HG03108 (cell line): ENCODE measurements around the gene TMEM108.
"Not testable (repeated sequence)": the region's sequence is repeated elsewhere in the genome, so short reads cannot be mapped to it uniquely, and the experiment has no call there.

ENCODE experiments used
- ATAC-seq: cut with Tn5 transposase; IDR thresholded peaks from one replicate; pipeline ENCODE4 v1.9.1; 2021; ENCODE audit warnings: moderate library complexity; ENCODE audit not compliant: unreplicated experiment

Gene TMEM108

DNA sequence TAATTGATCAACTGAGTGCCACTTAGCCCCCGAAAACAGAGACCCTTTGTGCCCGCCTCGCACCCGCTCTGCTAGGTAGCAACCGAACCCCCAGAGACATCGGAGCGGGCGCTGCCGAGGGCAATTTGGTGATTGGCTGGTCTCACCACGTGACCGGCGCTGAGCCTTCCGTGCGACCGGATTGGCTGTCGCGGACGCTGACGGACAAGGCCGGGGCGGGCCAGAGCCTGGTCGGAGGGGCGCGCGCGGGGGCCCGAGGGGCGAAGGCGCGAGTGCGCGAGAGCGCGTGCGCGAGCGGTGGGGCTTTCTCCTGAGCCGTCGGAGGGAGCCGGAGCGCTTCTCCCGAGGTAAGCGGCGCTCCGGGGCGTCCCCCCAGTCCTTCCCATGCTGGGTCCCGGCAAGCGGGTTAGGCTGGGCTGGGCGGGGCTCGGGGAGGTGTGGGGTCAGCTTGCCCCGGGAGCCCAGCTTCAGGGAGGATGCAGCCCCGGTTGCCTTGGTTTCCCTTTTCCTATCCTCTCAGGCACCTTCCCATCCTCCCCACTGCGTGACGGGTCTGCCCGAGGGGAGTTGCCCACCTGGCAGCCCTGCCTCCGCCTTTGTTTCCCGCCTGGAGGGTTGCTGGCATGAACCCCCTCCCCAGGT lies at the start of gene TMEM108:
Gene TMEM108, plus strand, starts transcription at position 303 of the 642 bp plus-strand sequence.
- no peak for ATAC-seq

DNA sequence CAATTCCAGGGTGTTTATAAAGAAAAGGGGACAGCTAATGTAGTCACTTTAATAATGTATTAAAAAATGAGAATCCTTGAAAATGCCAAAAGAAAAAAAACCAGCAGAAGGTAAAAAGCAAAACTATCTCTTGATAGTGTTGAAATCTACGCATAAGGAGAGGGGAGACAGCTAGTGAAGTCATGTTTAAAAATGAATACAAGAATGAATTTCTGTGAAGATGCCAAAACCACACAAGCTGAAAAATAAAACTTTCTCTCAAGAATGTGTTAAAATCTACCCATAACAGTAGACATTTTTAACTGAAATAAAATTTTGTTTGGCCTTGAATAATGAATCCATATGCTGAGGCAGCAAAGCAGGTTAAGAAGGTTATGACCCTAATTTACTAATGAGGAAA lies 42.2 kb upstream of the TMEM108 start:
- ATAC-seq, result no peak

DNA sequence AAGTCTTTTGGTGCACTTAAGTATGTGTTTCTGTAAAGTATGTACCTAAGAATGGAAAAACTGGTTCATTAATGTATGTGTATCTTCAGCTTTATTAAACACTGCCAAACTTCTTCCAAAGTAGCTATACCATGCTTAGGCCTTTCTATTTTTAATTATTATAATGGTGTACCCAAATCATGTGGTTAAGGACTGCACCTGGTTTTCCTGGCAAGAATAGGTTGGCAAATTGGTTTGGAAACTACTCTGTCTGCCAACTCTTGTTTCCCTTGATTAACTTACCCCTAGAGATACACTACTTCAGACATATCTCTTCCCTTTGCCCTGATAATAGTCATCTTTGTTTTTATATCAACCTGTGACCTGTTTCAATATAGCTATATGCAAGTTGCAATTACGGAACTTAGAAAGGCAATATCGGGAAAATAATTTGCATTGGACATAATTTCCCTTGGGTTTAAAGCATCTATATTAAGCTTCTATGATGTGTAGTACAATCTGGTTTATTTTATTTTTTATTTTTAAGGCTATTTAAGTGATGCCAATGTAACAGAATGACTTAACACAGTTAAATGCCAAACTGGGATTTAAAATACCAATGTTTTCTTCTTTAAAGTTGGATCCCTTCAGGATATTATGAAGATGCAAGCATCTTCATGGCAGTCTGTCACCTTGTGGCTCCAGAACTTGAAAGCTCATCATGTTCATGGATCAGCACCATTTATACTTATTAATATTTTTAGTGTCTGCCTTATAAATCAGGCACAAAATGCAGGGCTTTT lies 40.6 kb upstream of the TMEM108 start:
- no peak for ATAC-seq

DNA sequence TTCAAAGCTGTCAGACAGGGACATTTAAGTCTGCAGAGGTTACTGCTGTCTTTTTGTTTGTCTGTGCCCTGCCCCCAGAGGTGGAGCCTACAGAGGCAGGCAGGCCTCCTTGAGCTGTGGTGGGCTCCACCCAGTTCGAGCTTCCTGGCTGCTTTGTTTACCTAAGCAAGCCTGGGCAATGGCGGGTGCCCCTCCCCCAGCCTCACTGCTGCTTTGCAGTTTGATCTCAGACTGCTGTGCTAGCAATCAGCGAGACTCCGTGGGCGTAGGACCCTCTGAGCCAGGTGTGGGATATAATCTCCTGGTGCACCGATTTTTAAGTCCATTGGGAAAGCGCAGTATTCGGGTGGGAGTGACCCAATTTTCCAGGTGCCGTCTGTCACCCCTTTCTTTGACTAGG lies 33.2 kb upstream of the TMEM108 start:
- not testable (repeated sequence) for ATAC-seq

DNA sequence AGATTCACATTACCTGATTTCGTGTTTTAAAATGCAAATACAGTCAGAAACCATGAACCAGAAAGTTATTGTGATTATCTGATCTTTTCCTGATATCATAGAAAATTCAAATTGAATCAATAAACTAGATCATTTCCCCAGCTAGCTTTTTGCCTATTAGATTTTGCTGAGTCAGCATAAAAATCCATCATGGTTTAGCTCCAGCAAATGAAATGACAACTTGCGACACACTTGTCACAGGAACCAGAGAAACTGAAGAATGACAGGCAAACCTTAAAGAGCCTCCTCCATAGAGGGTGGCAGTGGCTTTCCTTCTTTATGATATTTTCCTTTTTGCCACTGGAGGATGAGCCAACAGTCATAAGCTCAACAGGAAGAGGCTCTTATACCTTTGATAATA lies 30.6 kb upstream of the TMEM108 start:
- ATAC-seq, result no peak

DNA sequence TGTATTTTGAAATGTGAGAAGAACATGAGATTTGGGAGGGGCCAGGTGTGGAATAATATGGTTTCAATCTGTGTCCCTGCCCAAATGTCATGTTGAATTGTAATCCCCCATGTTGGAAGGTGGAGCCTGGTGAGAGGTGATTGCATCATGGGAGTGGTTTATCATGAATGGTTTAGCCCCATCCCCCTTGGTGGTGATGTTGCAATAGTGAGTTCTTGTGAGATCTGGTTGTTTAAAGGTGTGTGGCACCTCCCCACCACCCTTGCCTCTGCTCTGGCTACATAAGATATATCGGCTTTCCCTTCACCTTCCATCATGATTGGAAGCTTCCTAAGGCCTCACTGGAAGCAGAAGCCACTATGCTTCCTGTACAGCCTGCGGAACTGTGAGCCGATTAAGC lies 23.9 kb upstream of the TMEM108 start:
- ATAC-seq, result no peak

DNA sequence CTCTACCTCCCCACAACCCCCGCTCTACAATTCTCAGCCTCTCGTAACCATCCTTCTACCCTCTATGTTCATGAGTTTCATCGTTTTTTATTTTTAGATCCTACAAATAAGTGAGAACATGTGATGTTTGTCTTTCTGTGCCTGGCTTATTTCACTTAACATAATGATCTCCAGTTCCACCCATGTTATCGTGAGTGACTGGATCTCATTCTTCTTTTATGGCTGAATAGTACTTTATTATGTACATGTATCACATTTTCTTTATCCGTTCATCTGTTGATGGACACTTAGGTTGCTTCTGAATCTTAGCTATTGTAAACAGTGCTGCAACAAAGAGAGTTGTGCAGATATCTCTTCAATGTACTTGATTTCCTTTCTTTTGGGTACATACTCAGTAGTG lies 22.6 kb upstream of the TMEM108 start:
- ATAC-seq, result not testable (repeated sequence)

DNA sequence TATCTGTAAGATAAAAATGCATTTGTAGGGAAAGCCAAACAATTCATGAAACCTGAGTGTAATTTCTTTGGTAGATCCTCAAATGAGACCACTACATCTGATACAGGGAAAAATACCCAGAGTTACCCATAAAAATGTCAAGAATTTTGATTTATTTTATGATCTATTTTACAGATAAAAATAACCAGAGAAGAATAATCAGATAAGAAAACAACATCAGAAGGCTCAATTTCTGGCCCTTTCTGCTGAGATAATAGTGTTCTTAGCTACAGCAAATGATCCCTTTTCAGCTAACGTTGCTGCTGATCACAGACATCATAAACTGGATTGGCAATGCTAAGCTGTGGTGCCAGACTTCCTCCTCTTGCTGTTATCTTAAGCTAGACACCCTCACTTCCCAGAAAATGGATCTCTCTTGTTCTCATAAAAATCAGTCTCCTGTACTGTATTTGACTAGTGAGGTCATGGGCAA lies 21.3 kb upstream of the TMEM108 start:
- ATAC-seq, result no peak

DNA sequence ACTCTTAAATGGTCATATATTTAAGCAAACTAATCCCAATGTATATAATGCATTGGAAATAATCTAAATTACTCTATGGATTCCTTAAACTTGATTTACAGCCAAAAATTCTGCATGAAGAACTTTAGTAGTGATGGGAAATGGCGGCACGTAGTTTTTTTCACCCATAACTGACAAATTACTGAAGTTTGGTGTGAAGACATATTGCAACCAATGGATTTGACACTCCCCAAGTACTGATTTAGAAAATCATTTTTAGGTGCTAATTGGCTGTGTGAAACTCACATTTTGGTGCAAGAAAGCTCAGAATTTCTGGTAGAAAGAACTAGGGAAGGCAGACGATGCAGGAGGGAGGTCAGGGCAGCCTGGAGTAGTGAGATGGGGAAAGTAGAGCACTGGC lies 19.3 kb upstream of the TMEM108 start:
- no peak for ATAC-seq

DNA sequence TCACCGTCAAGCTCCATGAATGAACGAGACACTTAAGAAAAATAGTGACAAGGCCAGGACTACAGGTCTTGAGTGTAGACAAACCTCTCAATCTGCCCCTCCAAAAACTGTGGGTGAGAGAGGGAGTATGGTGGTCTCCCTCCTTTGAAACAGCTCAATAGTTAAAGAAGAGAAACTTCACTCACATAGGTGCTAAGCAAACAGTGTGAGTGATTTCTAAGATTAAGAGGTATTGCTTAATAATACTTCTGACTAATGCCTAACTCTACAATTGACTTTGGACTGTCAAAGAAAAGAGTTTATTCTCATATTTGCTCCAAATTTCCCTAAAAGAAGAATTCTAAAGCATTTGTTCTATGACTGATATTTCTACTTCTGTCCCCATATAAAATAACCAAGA lies 17.0 kb upstream of the TMEM108 start:
- no peak for ATAC-seq

DNA sequence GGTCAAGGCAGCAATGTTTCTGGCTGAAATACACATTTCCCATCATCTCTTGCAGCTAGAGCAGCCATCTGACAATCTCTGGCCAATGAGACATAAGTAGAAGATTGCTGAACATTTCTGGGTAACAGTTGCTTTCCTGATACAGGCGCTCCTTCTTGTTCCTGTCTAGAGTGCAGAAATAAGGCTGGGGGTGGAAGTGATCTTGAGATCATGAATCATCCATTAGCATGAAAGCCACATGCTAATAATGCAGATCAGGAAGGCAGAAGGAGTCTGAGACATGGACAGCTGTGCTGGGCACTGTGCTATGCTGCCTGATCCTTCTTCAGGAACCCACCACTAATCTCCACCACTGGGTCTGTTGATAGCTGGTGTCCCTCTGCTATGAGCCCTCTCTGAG lies 14.8 kb upstream of the TMEM108 start:
- no peak for ATAC-seq

DNA sequence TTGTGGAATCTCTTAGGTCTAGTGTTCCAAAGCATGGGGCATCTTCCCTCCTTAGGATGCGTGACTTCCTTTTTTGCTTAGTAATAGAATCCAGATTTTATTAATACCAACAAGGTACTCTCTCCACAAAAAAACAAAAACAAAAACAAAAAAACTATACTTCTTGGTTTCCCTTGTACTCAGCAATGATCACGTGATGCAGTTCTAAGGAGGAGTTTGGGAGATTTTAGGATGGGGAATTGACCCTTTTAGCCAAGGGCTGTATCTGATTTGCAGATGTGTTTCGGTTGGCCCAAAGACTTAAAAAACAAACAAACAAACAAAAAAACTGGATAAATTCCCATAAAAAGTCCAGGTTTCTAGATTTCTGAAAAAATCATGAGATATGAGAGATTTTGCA lies 12.6 kb upstream of the TMEM108 start:
- ATAC-seq, result no peak

DNA sequence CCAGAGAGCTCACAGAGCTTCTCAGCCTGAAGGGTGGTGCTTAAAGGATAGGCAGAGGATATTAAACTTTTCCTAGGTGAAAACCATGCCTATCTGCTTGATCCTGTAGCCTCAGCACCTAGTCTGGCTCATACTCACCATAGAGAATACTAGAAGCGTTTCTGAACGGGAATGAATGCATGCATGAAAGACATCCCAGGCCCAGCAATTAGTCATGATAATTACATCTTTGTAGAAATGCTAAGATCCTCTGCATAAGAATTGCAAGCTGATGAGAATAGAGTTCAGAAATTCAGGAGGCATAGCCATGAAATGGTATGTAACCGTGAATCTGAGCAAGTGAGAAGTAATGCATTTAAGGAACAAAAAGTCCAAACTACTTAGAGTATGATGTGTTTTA lies 5.9 kb upstream of the TMEM108 start:
- ATAC-seq, result no peak

DNA sequence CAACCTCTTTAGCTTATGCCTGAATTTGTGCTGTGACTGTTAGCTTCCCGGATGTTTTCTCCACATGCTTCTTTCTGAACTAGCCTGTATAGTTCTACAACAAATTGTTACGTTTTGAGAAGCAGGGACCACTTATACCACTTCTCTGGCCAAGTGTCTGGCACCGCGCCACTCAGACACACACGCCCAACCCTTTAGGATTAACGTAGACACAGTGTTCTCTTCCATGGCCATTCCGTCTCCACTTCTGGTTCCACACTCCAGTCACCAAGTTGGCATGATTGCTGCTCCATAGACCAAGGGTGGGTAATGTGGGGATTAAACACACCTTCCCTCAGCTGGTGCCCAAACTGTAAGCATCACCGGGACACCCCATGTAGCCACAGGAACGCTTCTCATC lies 755 bp upstream of the TMEM108 start:
- no peak for ATAC-seq

DNA sequence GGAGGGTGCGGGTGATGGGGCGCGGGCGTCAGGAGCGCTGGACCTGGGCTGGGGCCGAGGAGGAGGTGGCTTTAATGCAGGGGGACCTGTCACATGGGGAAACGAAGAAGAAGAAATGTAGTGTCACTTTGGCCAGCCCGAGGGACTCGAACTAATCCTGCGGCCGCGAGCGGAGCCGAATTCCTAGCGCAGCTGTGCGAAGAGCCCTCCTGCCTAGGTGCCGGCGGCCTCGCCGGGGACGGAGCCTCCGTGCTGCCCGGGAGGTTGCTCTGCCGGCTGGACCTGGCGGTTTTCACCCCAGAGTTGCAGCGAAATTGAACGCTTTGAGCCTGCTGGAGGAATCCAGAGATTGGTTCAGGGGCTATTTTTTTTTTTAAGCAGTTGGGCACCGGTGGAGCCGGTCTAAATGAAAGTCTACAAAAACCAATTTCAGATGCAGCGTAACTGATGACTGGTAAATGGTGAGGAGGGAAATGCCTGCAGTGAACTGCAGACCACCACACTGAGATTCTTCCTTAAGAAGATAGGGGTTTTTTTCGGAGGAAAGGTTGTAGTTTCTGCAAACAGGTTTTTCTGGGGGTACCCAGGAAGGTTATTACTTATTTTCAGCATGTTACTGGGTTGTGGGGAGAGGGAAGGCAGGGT lies 662 bp downstream of the TMEM108 start:
- no peak for ATAC-seq

DNA sequence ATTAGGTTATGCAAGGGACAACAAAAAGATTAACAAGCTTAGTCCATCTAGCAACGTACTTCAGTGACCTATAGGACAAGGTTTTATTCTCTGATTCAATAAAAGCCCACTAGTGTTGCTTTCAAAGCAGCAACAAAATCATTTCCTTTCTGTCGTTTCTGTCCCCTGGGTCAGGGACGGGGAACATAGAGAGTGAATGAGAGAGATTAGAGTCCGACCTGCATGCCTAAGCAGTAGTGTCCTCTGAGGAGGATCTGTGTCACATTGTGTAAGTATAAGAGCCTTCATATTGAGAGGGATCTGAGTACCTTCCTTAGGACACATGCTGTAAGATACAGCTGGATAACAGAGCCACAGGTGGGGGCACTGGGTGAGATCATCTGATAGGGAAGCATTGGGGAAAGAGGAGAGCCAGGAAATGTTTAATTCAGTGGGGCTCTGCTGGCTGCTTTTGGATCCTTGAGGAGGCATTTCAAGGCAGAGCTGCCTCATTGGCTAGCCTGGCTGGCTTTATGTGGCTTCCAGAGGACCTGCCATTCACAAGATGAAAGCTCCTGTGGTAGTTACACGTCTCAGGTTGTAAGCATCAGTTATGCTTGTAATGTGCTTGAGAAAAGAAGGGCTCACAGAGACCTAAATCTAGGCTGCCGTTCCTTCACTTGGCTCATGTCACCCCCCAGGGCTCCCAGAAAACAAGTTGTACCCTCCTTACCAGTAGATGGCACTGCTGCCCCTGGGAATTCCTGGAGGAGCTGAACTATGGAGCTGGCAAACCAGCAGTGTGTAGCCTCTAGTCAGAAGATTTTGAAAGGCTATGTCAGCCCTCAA lies 2.7 kb downstream of the TMEM108 start:
- ATAC-seq, result no peak

DNA sequence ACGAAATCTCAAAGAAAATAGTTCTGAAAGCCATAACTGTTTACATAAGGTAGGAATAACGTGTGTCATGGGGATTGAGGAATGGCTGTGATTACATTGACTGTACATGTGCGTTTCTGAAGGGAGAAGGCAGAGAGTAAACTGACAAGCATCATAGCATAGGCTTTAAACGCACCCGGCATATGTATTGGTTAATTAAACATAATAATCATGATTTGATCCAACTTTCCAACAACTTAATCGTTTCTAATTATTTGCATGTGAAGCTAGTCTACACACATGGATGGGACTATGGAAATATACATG lies 3.3 kb downstream of the TMEM108 start:
- no peak for ATAC-seq

DNA sequence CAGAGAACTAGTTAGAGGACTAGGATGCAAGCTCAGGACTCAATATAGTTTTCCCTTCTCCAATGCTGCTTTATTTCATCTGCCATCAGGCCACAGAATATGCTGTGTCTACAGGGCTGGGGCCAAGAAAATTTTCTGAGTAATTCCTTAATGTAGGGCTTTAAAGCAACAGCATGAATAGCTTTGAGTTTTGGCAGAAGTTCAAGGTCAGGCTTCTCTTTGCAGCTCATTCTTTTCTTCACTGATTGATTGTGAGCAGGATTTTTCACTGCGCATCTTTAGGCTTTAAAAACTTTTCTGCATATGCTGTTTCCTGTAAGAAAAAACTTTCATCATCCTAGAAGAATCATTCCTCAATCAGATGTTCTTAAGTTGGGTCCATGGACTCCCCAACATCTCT lies 4.6 kb downstream of the TMEM108 start:
- ATAC-seq, result no peak

DNA sequence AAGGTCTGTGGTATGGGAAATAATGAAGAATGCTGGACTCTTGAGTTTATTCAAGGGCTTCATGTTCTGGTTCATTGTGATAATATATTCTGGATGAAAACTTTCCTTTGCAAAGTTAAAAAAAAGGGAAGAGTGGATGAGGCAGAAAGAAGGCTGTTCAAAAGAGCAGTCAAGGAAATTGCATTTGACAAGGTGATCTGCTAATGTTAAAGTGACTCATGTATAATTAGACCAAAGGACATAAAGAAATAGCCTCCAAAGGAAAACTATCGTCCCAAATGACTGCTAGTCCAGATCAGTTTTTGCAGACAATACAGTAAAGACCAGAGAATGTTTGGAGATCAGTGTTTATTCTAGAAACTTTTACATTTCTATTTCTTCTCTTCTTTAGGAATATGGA lies 9.8 kb downstream of the TMEM108 start:
- no peak for ATAC-seq

DNA sequence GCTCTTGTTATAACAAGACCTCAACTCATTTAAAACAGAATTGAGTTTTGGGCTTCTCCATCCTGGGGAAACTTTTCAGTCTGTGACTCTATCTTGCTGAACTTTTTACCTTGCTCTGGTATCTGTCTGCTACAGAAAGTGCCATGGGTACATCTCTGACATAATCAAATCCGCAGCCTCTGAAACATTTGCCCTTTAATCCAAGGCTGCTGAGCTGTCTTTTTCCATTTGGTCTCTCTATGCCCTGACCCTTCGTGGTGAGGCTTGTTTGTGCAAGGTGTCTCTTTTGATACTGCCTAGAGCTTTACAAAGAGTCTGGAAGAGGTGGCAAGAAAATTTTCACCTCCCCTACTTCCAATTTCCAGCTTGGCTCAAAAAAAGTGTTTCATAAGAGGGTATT lies 11.3 kb downstream of the TMEM108 start:
- ATAC-seq, result no peak

DNA sequence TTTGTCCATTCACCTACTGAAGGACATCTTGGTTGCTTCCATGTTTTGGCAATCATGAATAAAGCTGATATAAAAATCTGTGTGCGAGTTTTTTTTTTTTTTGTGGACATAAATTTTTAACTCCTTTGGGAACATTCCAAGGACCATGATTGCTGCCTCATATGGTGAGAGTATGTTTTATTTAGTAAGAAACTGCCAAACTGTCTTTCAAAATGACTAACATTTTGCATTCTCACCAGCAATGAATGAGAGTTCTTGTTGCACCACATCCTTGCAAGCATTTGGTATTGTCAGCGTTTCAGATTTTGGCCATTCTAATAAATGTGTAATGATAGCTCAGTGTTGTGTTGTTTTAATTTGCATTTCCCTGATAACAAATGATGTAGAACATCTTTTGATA lies 12.7 kb downstream of the TMEM108 start:
- ATAC-seq, result no peak
